Peyer's patch (tissue), 4 donors: ENCODE results near the gene AK9. TPM values are rescaled to one million over a fixed set of nuclear protein-coding genes. Genes with fewer than 3 reads are reported as not detected.

ENCODE experiments used
- DNase-seq, 3 donors: peaks; one replicate each; pipeline ENCODE4 v3.0.0-alpha.2; 2017 to 2019
- H3K27ac ChIP-seq, 4 donors: fragments of 200-600 bp; sonication (generic); one replicate each; pipeline ENCODE4 v1.5.1; 2016 to 2019
- H3K27me3 ChIP-seq, 2 donors: fragments of 200-600 bp; sonication (generic); one replicate each; pipeline ENCODE4 v1.5.1; 2019
- H3K36me3 ChIP-seq, 3 donors: fragments of 200-600 bp; sonication (generic); one replicate each; pipeline ENCODE4 v1.5.1; 2016 to 2019
- H3K4me1 ChIP-seq, 4 donors: fragments of 200-600 bp; sonication (generic); one replicate each; pipeline ENCODE4 v1.5.1; 2016 to 2019
- H3K4me3 ChIP-seq, 4 donors: fragments of 200-600 bp; sonication (generic); 1 replicate in 3 of 4; 2 replicates in 1 of 4; pipeline ENCODE4 v1.5.1; 2016 to 2019; ENCODE audit warnings: mild to moderate bottlenecking in 1 of 4
- H3K9me3 ChIP-seq, 4 donors: fragments of 200-600 bp; sonication (generic); one replicate each; pipeline ENCODE4 v1.5.1; 2016 to 2019; ENCODE audit warnings: mild to moderate bottlenecking in 1 of 4
- CTCF ChIP-seq, 6 experiments: fragments of 450-650 bp in 4 of 6; fragments of 200-600 bp in 2 of 6; sonication (generic) in 1 of 6; IDR thresholded peaks; one replicate each; pipeline ENCODE4 v1.5.1; 2017 to 2019; ENCODE audit warnings: antibody characterized with exemption in 6 of 6, mild to moderate bottlenecking in 3 of 6, moderate library complexity in 1 of 6
- POLR2A ChIP-seq, 2 donors: fragments of 450-650 bp; IDR thresholded peaks; one replicate each; pipeline ENCODE4 v1.5.1; 2017; ENCODE audit warnings: antibody characterized with exemption in 2 of 2, mild to moderate bottlenecking in 2 of 2, moderate library complexity in 2 of 2
- total RNA-seq, 4 donors: library from RNA; depleted of rRNA; stranded (reverse); fragments of >200 nt; gene quantifications; one replicate each; pipeline ENCODE4 v1.1.0, GENCODE V29; 2016

AK9 gene
- total RNA-seq, 4 donors from 2014 or later: 7.9 to 66.0 (median 9.7) TPM

- Histone ChIP-seq H3K36me3 (no peaks in the 10 kb centered on the region), H3K27ac (no peak overlapping the region), H3K4me3 (no peak overlapping the region), H3K9me3 (no peaks in the 10 kb centered on the region), H3K27me3 (no peaks in the 10 kb centered on the region), H3K4me1 (no peaks in the 10 kb centered on the region)
- no peak for DNase-seq
- TF ChIP-seq CTCF (IDR thresholded peaks at IDR 0.05) (no peak), POLR2A (IDR thresholded peaks at IDR 0.05) (no peak)
Measured at GRCh38 chr6:109623288-109623687, 67.7 kb downstream of the AK9 start.

GRCh38 chr6:109612268-109612667 is 78.7 kb downstream of the AK9 start:
- no peak for TF ChIP-seq POLR2A (IDR thresholded peaks at IDR 0.05)
- TF ChIP-seq CTCF (IDR thresholded peaks at IDR 0.05): no peak
- H3K27ac ChIP-seq: no peak overlapping the region
- H3K4me1 ChIP-seq: no peaks in the 10 kb centered on the region
- no peak for DNase-seq
- H3K36me3 ChIP-seq: no peaks in the 10 kb centered on the region
- H3K27me3 ChIP-seq: no peaks in the 10 kb centered on the region
- no peak overlapping the region for H3K4me3 ChIP-seq
- no peaks in the 10 kb centered on the region for H3K9me3 ChIP-seq

GRCh38 chr6:109611502-109611901 is 79.5 kb downstream of the AK9 start:
- TF ChIP-seq POLR2A (IDR thresholded peaks at IDR 0.05) (no peak), CTCF (IDR thresholded peaks at IDR 0.05) (no peak)
- Histone ChIP-seq H3K36me3 (no peaks in the 10 kb centered on the region), H3K27ac (no peak overlapping the region), H3K27me3 (no peaks in the 10 kb centered on the region), H3K4me3 (no peak overlapping the region), H3K9me3 (no peaks in the 10 kb centered on the region), H3K4me1 (no peaks in the 10 kb centered on the region)
- DNase-seq: no peak

GRCh38 chr6:109610590-109610989 is 80.4 kb downstream of the AK9 start:
- Histone ChIP-seq H3K4me1 (no peaks in the 10 kb centered on the region), H3K9me3 (no peaks in the 10 kb centered on the region), H3K36me3 (no peaks in the 10 kb centered on the region), H3K27me3 (no peaks in the 10 kb centered on the region), H3K27ac (no peak overlapping the region), H3K4me3 (no peak overlapping the region)
- no peak for TF ChIP-seq POLR2A (IDR thresholded peaks at IDR 0.05)
- TF ChIP-seq CTCF (IDR thresholded peaks at IDR 0.05): no peak
- no peak for DNase-seq

GRCh38 chr6:109609737-109610136 is 81.3 kb downstream of the AK9 start:
- H3K9me3 ChIP-seq: no peaks in the 10 kb centered on the region
- no peaks in the 10 kb centered on the region for H3K4me1 ChIP-seq
- TF ChIP-seq CTCF (IDR thresholded peaks at IDR 0.05) (no peak), POLR2A (IDR thresholded peaks at IDR 0.05) (no peak)

GRCh38 chr6:109606359-109606758 is 84.6 kb downstream of the AK9 start:
- Histone ChIP-seq H3K4me3 (no peak overlapping the region), H3K27me3 (no peaks in the 10 kb centered on the region), H3K4me1 (no peaks in the 10 kb centered on the region), H3K27ac (no peak overlapping the region), H3K36me3 (no peaks in the 10 kb centered on the region), H3K9me3 (no peaks in the 10 kb centered on the region)
- no peak for TF ChIP-seq CTCF (IDR thresholded peaks at IDR 0.05)
- TF ChIP-seq POLR2A (IDR thresholded peaks at IDR 0.05): no peak
- DNase-seq: no peak

More at GRCh38 chr6:109609737-109610136, 81.3 kb downstream of the AK9 start:
- Histone ChIP-seq H3K27me3 (no peaks in the 10 kb centered on the region), H3K4me3 (no peak overlapping the region), H3K27ac (no peak overlapping the region), H3K36me3 (no peaks in the 10 kb centered on the region)
- DNase-seq: no peak
